ENCODE measurements around the gene ZNF571.
A peak's percentile ranks its signal among the peaks of the same experiment; 100 is the strongest.

The ZNF571 gene

DNA sequence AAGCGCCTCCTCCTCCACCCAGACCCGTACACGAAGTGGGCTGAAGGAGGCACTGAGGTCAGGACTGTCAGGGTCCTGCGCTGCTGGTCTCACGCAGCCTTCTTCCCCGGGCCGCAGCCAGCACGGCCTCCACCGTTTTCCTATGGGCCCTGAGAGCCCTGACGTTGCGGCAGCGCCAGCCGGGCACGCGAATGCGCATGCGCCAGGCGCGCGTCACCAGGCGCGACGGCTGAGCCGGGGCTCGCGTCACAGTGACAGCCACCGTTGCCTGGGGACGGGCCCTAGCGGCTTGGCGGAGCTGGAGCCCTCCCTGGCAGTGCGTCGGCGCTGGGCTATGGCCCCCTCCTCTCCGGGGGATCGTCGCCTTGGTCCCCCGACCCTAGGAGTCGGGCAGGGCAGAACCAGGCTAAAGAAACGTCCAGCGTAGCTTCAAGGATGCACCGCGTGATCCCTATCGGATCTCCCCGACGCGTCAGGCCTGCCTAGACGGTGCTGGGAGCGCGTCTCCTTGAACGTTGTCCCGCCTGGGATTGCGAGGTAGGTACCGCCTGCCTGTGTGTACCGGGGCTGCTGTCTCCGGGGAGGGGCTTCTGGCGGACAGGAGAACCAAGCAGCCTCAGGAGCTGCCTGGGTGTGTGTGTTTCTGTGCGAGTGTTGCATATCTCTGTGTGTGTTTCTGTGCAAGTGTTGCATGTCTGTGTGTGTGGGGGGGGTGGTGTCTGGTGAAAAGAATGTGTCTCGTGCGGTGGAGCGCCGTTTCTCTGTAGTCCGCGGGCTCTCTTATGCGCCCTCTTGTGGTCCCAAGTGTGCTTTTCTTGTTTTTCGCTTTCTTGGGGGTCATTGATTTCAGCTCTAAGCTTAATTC lies 43.2 kb downstream of the ZNF571 start:
- Histone ChIP-seq H3K9ac (ENCODE audit: low read length in 5 of 5) (no peak overlapping the region), H3K27me3 (ENCODE audit: control insufficient read depth in 5 of 5, insufficient read depth in 4 of 5, low read length in 5 of 5) (no peaks in the 10 kb centered on the region), H3K36me3 (ENCODE audit: control insufficient read depth in 5 of 5, insufficient read depth in 5 of 5, low read length in 5 of 5) (no peaks in the 10 kb centered on the region), H3K4me1 (ENCODE audit: control insufficient read depth in 5 of 5, insufficient read depth in 5 of 5, low read length in 5 of 5) (no peaks in the 10 kb centered on the region), H3K27ac (ENCODE audit: low read depth, low read length) (no peak overlapping the region), H3K4me3 (ENCODE audit: low read depth in 1 of 5, low read length in 5 of 5) (peak overlapping the region; percentile 41 to 67 (median 56)), H3K9me3 (ENCODE audit: control insufficient read depth in 5 of 5, low read length in 5 of 5) (peaks cover 48 to 93% (median 88%) of the 10 kb centered on the region in 5 donors)

DNA sequence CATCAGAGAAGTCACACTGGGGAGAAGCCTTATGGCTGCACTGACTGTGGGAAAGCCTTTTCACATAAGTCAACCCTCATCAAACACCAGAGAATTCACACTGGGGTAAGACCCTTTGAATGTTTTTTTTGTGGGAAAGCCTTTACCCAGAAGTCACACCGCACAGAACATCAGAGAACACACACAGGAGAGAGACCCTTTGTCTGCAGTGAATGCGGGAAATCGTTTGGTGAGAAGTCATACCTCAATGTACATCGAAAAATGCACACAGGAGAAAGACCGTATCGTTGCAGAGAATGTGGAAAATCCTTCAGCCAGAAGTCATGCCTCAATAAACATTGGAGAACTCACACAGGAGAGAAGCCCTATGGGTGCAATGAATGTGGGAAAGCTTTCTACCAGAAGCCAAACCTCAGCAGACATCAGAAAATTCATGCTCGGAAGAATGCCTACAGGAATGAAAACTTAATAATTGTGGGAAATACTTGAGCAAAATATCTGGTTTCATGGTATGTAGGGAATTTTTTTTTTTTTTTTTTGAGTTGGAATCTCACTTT lies 57.1 kb downstream of the ZNF571 start:
- peak overlapping the region; percentile 5 to 55 (median 18) for H3K4me3 ChIP-seq (ENCODE audit: low read depth in 1 of 5, low read length in 5 of 5)
- H3K9ac ChIP-seq (ENCODE audit: low read length in 5 of 5), result peak overlapping the region in 1 of 5 donors; percentile 94
- peaks cover 0 to 3% (median 0%) of the 10 kb centered on the region in 5 donors for H3K27me3 ChIP-seq (ENCODE audit: control insufficient read depth in 5 of 5, insufficient read depth in 4 of 5, low read length in 5 of 5)
- peaks cover 14 to 49% (median 30%) of the 10 kb centered on the region in 5 donors for H3K36me3 ChIP-seq (ENCODE audit: control insufficient read depth in 5 of 5, insufficient read depth in 5 of 5, low read length in 5 of 5)
- H3K9me3 ChIP-seq (ENCODE audit: control insufficient read depth in 5 of 5, low read length in 5 of 5), result peaks cover 37 to 81% (median 64%) of the 10 kb centered on the region in 5 donors
- no peak overlapping the region for H3K27ac ChIP-seq (ENCODE audit: low read depth, low read length)
- H3K4me1 ChIP-seq (ENCODE audit: control insufficient read depth in 5 of 5, insufficient read depth in 5 of 5, low read length in 5 of 5), result peaks cover 0 to 6% (median 0%) of the 10 kb centered on the region in 5 donors

DNA sequence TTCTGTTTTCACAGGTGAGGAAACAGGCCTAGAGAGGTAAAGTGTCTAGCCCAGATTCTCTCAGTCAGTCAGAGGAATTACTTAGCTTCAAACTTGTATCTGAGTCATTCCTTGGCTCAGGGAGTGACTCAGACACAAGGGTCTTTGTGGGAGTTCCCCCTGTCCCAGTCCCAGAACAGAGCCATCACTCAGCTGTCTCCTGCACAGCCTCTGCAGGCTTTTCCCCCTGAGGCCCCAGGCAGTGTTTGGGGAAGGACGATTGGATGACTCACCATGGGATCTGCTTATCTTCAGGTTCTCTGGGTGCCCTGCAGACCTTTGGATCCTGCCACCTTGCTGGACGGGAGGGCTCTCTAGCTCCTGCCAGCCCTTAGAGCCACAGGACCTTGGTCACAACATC lies 74.7 kb downstream of the ZNF571 start:
- H3K27me3 ChIP-seq (ENCODE audit: control insufficient read depth in 5 of 5, insufficient read depth in 4 of 5, low read length in 5 of 5), result no peaks in the 10 kb centered on the region
- peak overlapping the region in 3 of 5 donors; percentile 40 to 49 (median 49) for H3K4me3 ChIP-seq (ENCODE audit: low read depth in 1 of 5, low read length in 5 of 5)
- H3K36me3 ChIP-seq (ENCODE audit: control insufficient read depth in 5 of 5, insufficient read depth in 5 of 5, low read length in 5 of 5), result peaks cover 4 to 21% (median 10%) of the 10 kb centered on the region in 5 donors

More for the DNA sequence above, 74.7 kb downstream of the ZNF571 start:
- no peak overlapping the region for H3K9ac ChIP-seq (ENCODE audit: low read length in 5 of 5)
- no peaks in the 10 kb centered on the region for H3K4me1 ChIP-seq (ENCODE audit: control insufficient read depth in 5 of 5, insufficient read depth in 5 of 5, low read length in 5 of 5)
- H3K27ac ChIP-seq (ENCODE audit: low read depth, low read length), result no peak overlapping the region
- H3K9me3 ChIP-seq (ENCODE audit: control insufficient read depth in 5 of 5, low read length in 5 of 5), result peaks cover 22 to 59% (median 40%) of the 10 kb centered on the region in 5 donors
